CD4-positive, CD25-positive, alpha-beta regulatory T cell (primary cell): ENCODE data around the gene MAST2. TPM values are rescaled to one million over a fixed set of nuclear protein-coding genes. Genes with fewer than 3 reads are reported as not detected.

ENCODE experiments used
- ATAC-seq, 2 donors: fragments of 150-1000 bp; cut with Tn5 transposase; one replicate each; pipeline ENCODE4 v1.10.0; 2021; ENCODE audit warnings: low read depth in 2 of 2, moderate number of reproducible peaks in 2 of 2, moderate library complexity in 1 of 2
- DNase-seq, 3 donors: peaks; one replicate each; pipeline versions ENCODE4 v3.0.0 to v3.0.0-alpha.2; 2012 to 2022; ENCODE audit warnings: mixed read lengths in 1 of 3
- H3K27ac ChIP-seq: one replicate; pipeline ENCODE4 v1.7.0; 2013; ENCODE audit warnings: mild to moderate bottlenecking, low read length; ENCODE audit not compliant: insufficient read depth, poor library complexity, severe bottlenecking
- H3K27me3 ChIP-seq: one replicate; pipeline ENCODE4 v1.7.0; 2013; ENCODE audit warnings: low read length; ENCODE audit not compliant: control insufficient read depth, insufficient read depth
- H3K36me3 ChIP-seq: one replicate; pipeline ENCODE4 v1.7.0; 2013; ENCODE audit warnings: mild to moderate bottlenecking, low read length, moderate library complexity; ENCODE audit not compliant: control insufficient read depth, insufficient read depth
- H3K4me1 ChIP-seq: 2 replicates; pipeline ENCODE4 v1.7.0; 2013; ENCODE audit warnings: mild to moderate bottlenecking, low read length; ENCODE audit not compliant: insufficient read depth, control insufficient read depth, poor library complexity, severe bottlenecking
- H3K4me3 ChIP-seq: one replicate; pipeline ENCODE4 v1.7.0; 2013; ENCODE audit warnings: low read depth, mild to moderate bottlenecking, low read length, moderate library complexity
- H3K9me3 ChIP-seq, 2 experiments: 1 replicate in 1 of 2; 2 replicates in 1 of 2; pipeline ENCODE4 v1.7.0; 2013; ENCODE audit warnings: low read length in 2 of 2, mild to moderate bottlenecking in 1 of 2, moderate library complexity in 1 of 2; ENCODE audit not compliant: control insufficient read depth in 2 of 2
- H3K27ac Mint-ChIP-seq, 3 donors: one replicate each; pipeline ENCODE4 v1.8.0; 2020 to 2022; ENCODE audit warnings: mild to moderate bottlenecking in 3 of 3, mixed read lengths in 3 of 3, moderate library complexity in 2 of 3
- H3K27me3 Mint-ChIP-seq: one replicate; pipeline ENCODE4 v1.8.0; 2022; ENCODE audit warnings: mild to moderate bottlenecking, mixed read lengths
- H3K36me3 Mint-ChIP-seq: one replicate; pipeline ENCODE4 v1.8.0; 2020; ENCODE audit warnings: mixed read lengths
- H3K4me1 Mint-ChIP-seq, 4 donors: one replicate each; pipeline ENCODE4 v1.8.0; 2020 to 2022; ENCODE audit warnings: mixed read lengths in 4 of 4, mild to moderate bottlenecking in 1 of 4
- H3K4me3 Mint-ChIP-seq, 4 donors: one replicate each; pipeline ENCODE4 v1.8.0; 2020 to 2022; ENCODE audit warnings: mild to moderate bottlenecking in 4 of 4, mixed read lengths in 4 of 4, moderate library complexity in 3 of 4
- H3K9me3 Mint-ChIP-seq, 7 donors: one replicate each; pipeline ENCODE4 v1.8.0; 2020 to 2022; ENCODE audit warnings: mixed read lengths in 7 of 7, mild to moderate bottlenecking in 3 of 7, moderate library complexity in 2 of 7
- polyA plus RNA-seq, 4 donors: library from polyadenylated mRNA; unstranded; fragments of 300-500 nt; fragmentation: Illumina TruSeq; gene quantifications; one replicate each; pipeline ENCODE4 v1.2.3, GENCODE V29; 2021
- total RNA-seq: library from RNA; stranded (reverse); gene quantifications from one replicate; pipeline ENCODE4 v1.2.3, GENCODE V29; 2022

MAST2 gene
- total and polyA plus RNA-seq, 5 donors from 2014 or later, result 0.71 to 13.1 (median 1.8) TPM

GRCh38 chr1:45815667-45816458 is 12.5 kb downstream of the MAST2 start:
- DNase-seq, result no peak
- H3K27ac ChIP-seq, result no peak overlapping the region
- peaks cover 7% of the 10 kb centered on the region for H3K36me3 Mint-ChIP-seq
- H3K4me3 ChIP-seq, result no peak overlapping the region
- H3K27me3 Mint-ChIP-seq, result no peaks in the 10 kb centered on the region
- H3K36me3 ChIP-seq, result no peaks in the 10 kb centered on the region
- H3K9me3 ChIP-seq, result no peaks in the 10 kb centered on the region
- no peak overlapping the region for H3K27ac Mint-ChIP-seq
- ATAC-seq, result no peak
- peaks cover 0 to 6% (median 0%) of the 10 kb centered on the region in 7 donors for H3K9me3 Mint-ChIP-seq
- H3K27me3 ChIP-seq, result no peaks in the 10 kb centered on the region
- no peak overlapping the region for H3K4me3 Mint-ChIP-seq
- H3K4me1 Mint-ChIP-seq, result peaks cover 0 to 16% (median 7%) of the 10 kb centered on the region in 4 donors
- no peaks in the 10 kb centered on the region for H3K4me1 ChIP-seq

- H3K27ac Mint-ChIP-seq, result no peak overlapping the region
- DNase-seq (no peak), ATAC-seq (no peak)
- H3K4me1 Mint-ChIP-seq, result peaks cover 8 to 16% (median 13%) of the 10 kb centered on the region in 4 donors
- no peaks in the 10 kb centered on the region for H3K27me3 Mint-ChIP-seq
- H3K9me3 ChIP-seq, result no peaks in the 10 kb centered on the region
- H3K9me3 Mint-ChIP-seq, result peaks cover 0 to 6% (median 1%) of the 10 kb centered on the region in 7 donors
- no peaks in the 10 kb centered on the region for H3K27me3 ChIP-seq
- no peak overlapping the region for H3K4me3 Mint-ChIP-seq
- H3K4me3 ChIP-seq, result no peak overlapping the region
- H3K27ac ChIP-seq, result no peak overlapping the region
- H3K36me3 Mint-ChIP-seq, result peaks cover 11% of the 10 kb centered on the region
- H3K36me3 ChIP-seq, result no peaks in the 10 kb centered on the region
- H3K4me1 ChIP-seq, result no peaks in the 10 kb centered on the region
Measured at GRCh38 chr1:45820173-45820572, 16.8 kb downstream of the MAST2 start.

- Mint-ChIP-seq H3K4me1 (peaks cover 8 to 16% (median 13%) of the 10 kb centered on the region in 4 donors), H3K27ac (no peak overlapping the region), H3K27me3 (no peaks in the 10 kb centered on the region), H3K4me3 (no peak overlapping the region), H3K9me3 (peaks cover 0 to 6% (median 1%) of the 10 kb centered on the region in 7 donors), H3K36me3 (peaks cover 11% of the 10 kb centered on the region)
- ATAC-seq (no peak), DNase-seq (no peak)
- Histone ChIP-seq H3K4me1 (no peaks in the 10 kb centered on the region), H3K27me3 (no peaks in the 10 kb centered on the region), H3K27ac (no peak overlapping the region), H3K4me3 (no peak overlapping the region), H3K9me3 (no peaks in the 10 kb centered on the region), H3K36me3 (no peaks in the 10 kb centered on the region)
Measured at GRCh38 chr1:45820788-45821187, 17.4 kb downstream of the MAST2 start.

- no peak for DNase-seq
- Mint-ChIP-seq H3K36me3 (peaks cover 12% of the 10 kb centered on the region), H3K4me1 (peaks cover 8 to 16% (median 11%) of the 10 kb centered on the region in 4 donors), H3K4me3 (peak overlapping the region in 1 of 4 donors; percentile 36), H3K27me3 (no peaks in the 10 kb centered on the region), H3K9me3 (peaks cover 0 to 6% (median 1%) of the 10 kb centered on the region in 7 donors), H3K27ac (peak overlapping the region in 1 of 3 donors; percentile 65)
- H3K4me3 ChIP-seq, result no peak overlapping the region
- no peaks in the 10 kb centered on the region for H3K9me3 ChIP-seq
- no peak overlapping the region for H3K27ac ChIP-seq
- H3K4me1 ChIP-seq, result no peaks in the 10 kb centered on the region
- peaks cover 2% of the 10 kb centered on the region for H3K36me3 ChIP-seq
- H3K27me3 ChIP-seq, result no peaks in the 10 kb centered on the region
- ATAC-seq, result no peak
Measured at GRCh38 chr1:45822644-45823043, 19.2 kb downstream of the MAST2 start.

GRCh38 chr1:45824607-45825006 is 21.2 kb downstream of the MAST2 start:
- no peaks in the 10 kb centered on the region for H3K27me3 ChIP-seq
- no peak for DNase-seq
- no peak overlapping the region for H3K4me3 ChIP-seq
- Mint-ChIP-seq H3K4me3 (no peak overlapping the region), H3K27me3 (no peaks in the 10 kb centered on the region), H3K4me1 (peaks cover 7 to 14% (median 10%) of the 10 kb centered on the region in 4 donors), H3K9me3 (peaks cover 0 to 2% (median 0%) of the 10 kb centered on the region in 7 donors), H3K27ac (no peak overlapping the region), H3K36me3 (peaks cover 19% of the 10 kb centered on the region)
- H3K27ac ChIP-seq, result no peak overlapping the region
- H3K4me1 ChIP-seq, result no peaks in the 10 kb centered on the region
- peaks cover 2% of the 10 kb centered on the region for H3K36me3 ChIP-seq
- H3K9me3 ChIP-seq, result no peaks in the 10 kb centered on the region
- ATAC-seq, result no peak

GRCh38 chr1:45827256-45827655 is 23.8 kb downstream of the MAST2 start:
- H3K27me3 Mint-ChIP-seq, result no peaks in the 10 kb centered on the region
- H3K9me3 Mint-ChIP-seq, result peaks cover 0 to 1% (median 0%) of the 10 kb centered on the region in 7 donors
- H3K4me1 Mint-ChIP-seq, result peaks cover 0 to 10% (median 5%) of the 10 kb centered on the region in 4 donors
- DNase-seq, result no peak
- no peaks in the 10 kb centered on the region for H3K4me1 ChIP-seq
- peaks cover 6% of the 10 kb centered on the region for H3K36me3 ChIP-seq
- peak overlapping the region in 1 of 3 donors; percentile 3 for H3K27ac Mint-ChIP-seq
- H3K27ac ChIP-seq, result no peak overlapping the region
- no peak for ATAC-seq
- H3K36me3 Mint-ChIP-seq, result peaks cover 24% of the 10 kb centered on the region
- no peak overlapping the region for H3K4me3 ChIP-seq
- H3K4me3 Mint-ChIP-seq, result no peak overlapping the region
- no peaks in the 10 kb centered on the region for H3K9me3 ChIP-seq
- no peaks in the 10 kb centered on the region for H3K27me3 ChIP-seq

GRCh38 chr1:45828841-45829240 is 25.4 kb downstream of the MAST2 start:
- DNase-seq, result no peak
- H3K36me3 Mint-ChIP-seq, result peaks cover 24% of the 10 kb centered on the region
- Histone ChIP-seq H3K27me3 (no peaks in the 10 kb centered on the region), H3K4me3 (no peak overlapping the region), H3K27ac (no peak overlapping the region), H3K4me1 (no peaks in the 10 kb centered on the region), H3K9me3 (no peaks in the 10 kb centered on the region), H3K36me3 (peaks cover 6% of the 10 kb centered on the region)
- no peak overlapping the region for H3K27ac Mint-ChIP-seq
- no peak for ATAC-seq
- no peaks in the 10 kb centered on the region for H3K9me3 Mint-ChIP-seq
- no peaks in the 10 kb centered on the region for H3K27me3 Mint-ChIP-seq
- peaks cover 0 to 5% (median 2%) of the 10 kb centered on the region in 4 donors for H3K4me1 Mint-ChIP-seq
- H3K4me3 Mint-ChIP-seq, result no peak overlapping the region

- H3K27ac ChIP-seq, result no peak overlapping the region
- no peak overlapping the region for H3K4me3 Mint-ChIP-seq
- DNase-seq (no peak), ATAC-seq (no peak)
- no peaks in the 10 kb centered on the region for H3K4me1 ChIP-seq
- no peaks in the 10 kb centered on the region for H3K27me3 ChIP-seq
- no peaks in the 10 kb centered on the region for H3K9me3 ChIP-seq
- no peaks in the 10 kb centered on the region for H3K9me3 Mint-ChIP-seq
- H3K36me3 Mint-ChIP-seq, result peaks cover 12% of the 10 kb centered on the region
- H3K36me3 ChIP-seq, result peaks cover 4% of the 10 kb centered on the region
- H3K27me3 Mint-ChIP-seq, result no peaks in the 10 kb centered on the region
- H3K4me3 ChIP-seq, result no peak overlapping the region
- peaks cover 0 to 5% (median 0%) of the 10 kb centered on the region in 4 donors for H3K4me1 Mint-ChIP-seq
- H3K27ac Mint-ChIP-seq, result no peak overlapping the region
Measured at GRCh38 chr1:45833361-45833760, 29.9 kb downstream of the MAST2 start.
